Astrocyte of the cerebellum (primary cell): Measurements from ENCODE around the gene MSI2.

ENCODE experiments used
- DNase-seq: peaks from one replicate; pipeline ENCODE4 v3.0.0-alpha.2; 2011; ENCODE audit warnings: low read depth
- H3K4me3 ChIP-seq: 2 replicates; pipeline ENCODE4 v1.5.1; 2011; ENCODE audit warnings: mild to moderate bottlenecking, low read depth, low read length, moderate library complexity
- CTCF ChIP-seq: IDR thresholded peaks from 2 replicates; pipeline ENCODE4 v1.5.1; 2012; ENCODE audit warnings: low read length, low read depth, moderate library complexity, mild to moderate bottlenecking; ENCODE audit errors: missing control alignments
- in situ Hi-C: cut with HindIII; loops from 2 replicates; pipeline ENCODE4 v1.10.0; 2017; ENCODE audit warnings: low sequenced_read_pairs

Gene MSI2

GRCh38 chr17:57569021-57569420, 312.7 kb downstream of the MSI2 start:
- in situ Hi-C loops: no loop called here
- no peak overlapping the region for H3K4me3 ChIP-seq
- TF ChIP-seq CTCF: no peak
- DNase-seq: no peak

- in situ Hi-C loops: no loop called here
- DNase-seq: no peak
- TF ChIP-seq CTCF: no peak
- no peak overlapping the region for H3K4me3 ChIP-seq
These were observed 313.5 kb downstream of the MSI2 start for GRCh38 chr17:57569853-57570252.

GRCh38 chr17:57570724-57571344, 314.5 kb downstream of the MSI2 start:
- in situ Hi-C loops: no loop called here
- H3K4me3 ChIP-seq: no peak overlapping the region
- no peak for DNase-seq
- TF ChIP-seq CTCF: no peak

GRCh38 chr17:57572062-57572461, 315.7 kb downstream of the MSI2 start:
- no peak for TF ChIP-seq CTCF
- no peak for DNase-seq
- in situ Hi-C loops: no loop called here
- no peak overlapping the region for H3K4me3 ChIP-seq

- no peak overlapping the region for H3K4me3 ChIP-seq
- DNase-seq: no peak
- TF ChIP-seq CTCF: no peak
- in situ Hi-C loops: no loop called here
These were observed 316.3 kb downstream of the MSI2 start for GRCh38 chr17:57572600-57572999.

- no peak for TF ChIP-seq CTCF
- in situ Hi-C loops: no loop called here
- no peak overlapping the region for H3K4me3 ChIP-seq
- no peak for DNase-seq
These were observed 317.8 kb downstream of the MSI2 start for GRCh38 chr17:57574040-57574513.
